Mucosa of rectum (tissue), 2 donors: Measurements from ENCODE around the gene PLEKHA5.

Experiments used
- H3K27ac ChIP-seq, 2 donors: one replicate each; pipeline ENCODE4 v1.7.0; 2013; ENCODE audit warnings: inconsistent platforms in 2 of 2, low read depth in 2 of 2, low read length in 2 of 2
- H3K27me3 ChIP-seq, 2 donors: one replicate each; pipeline ENCODE4 v1.7.0; 2013; ENCODE audit warnings: low read length in 2 of 2; ENCODE audit not compliant: control insufficient read depth in 2 of 2, insufficient read depth in 2 of 2
- H3K36me3 ChIP-seq, 2 donors: one replicate each; pipeline ENCODE4 v1.7.0; 2013; ENCODE audit warnings: low read length in 2 of 2; ENCODE audit not compliant: control insufficient read depth in 2 of 2, insufficient read depth in 2 of 2
- H3K4me1 ChIP-seq, 2 donors: one replicate each; pipeline ENCODE4 v1.7.0; 2013; ENCODE audit warnings: low read length in 2 of 2, mild to moderate bottlenecking in 1 of 2; ENCODE audit not compliant: control insufficient read depth in 2 of 2, insufficient read depth in 2 of 2
- H3K4me3 ChIP-seq, 2 donors: one replicate each; pipeline ENCODE4 v1.7.0; 2013; ENCODE audit warnings: low read length in 2 of 2
- H3K9ac ChIP-seq, 2 donors: one replicate each; pipeline ENCODE4 v1.7.0; 2013; ENCODE audit warnings: low read length in 2 of 2, low read depth in 1 of 2, mild to moderate bottlenecking in 1 of 2
- H3K9me3 ChIP-seq, 2 donors: one replicate each; pipeline ENCODE4 v1.7.0; 2013; ENCODE audit warnings: low read length in 2 of 2; ENCODE audit not compliant: control insufficient read depth in 2 of 2
- donor health status: healthy.
- donor health status: Normal muscosa, but diverticular disease.

Gene PLEKHA5

GRCh38 chr12:19238540-19238939 is 109.0 kb downstream of the PLEKHA5 start:
- H3K36me3 ChIP-seq, result no peaks in the 10 kb centered on the region
- H3K4me1 ChIP-seq, result no peaks in the 10 kb centered on the region
- no peak overlapping the region for H3K4me3 ChIP-seq
- H3K27me3 ChIP-seq, result no peaks in the 10 kb centered on the region
- no peak overlapping the region for H3K27ac ChIP-seq
- H3K9me3 ChIP-seq, result no peaks in the 10 kb centered on the region
- no peak overlapping the region for H3K9ac ChIP-seq

- no peak overlapping the region for H3K9ac ChIP-seq
- H3K9me3 ChIP-seq, result no peaks in the 10 kb centered on the region
- no peak overlapping the region for H3K4me3 ChIP-seq
- no peaks in the 10 kb centered on the region for H3K27me3 ChIP-seq
- H3K36me3 ChIP-seq, result no peaks in the 10 kb centered on the region
- peaks cover 0 to under 1% of the 10 kb centered on the region in 2 donors for H3K4me1 ChIP-seq
- H3K27ac ChIP-seq, result no peak overlapping the region
These were observed 109.6 kb downstream of the PLEKHA5 start for GRCh38 chr12:19239102-19239501.

- Histone ChIP-seq H3K4me1 (peaks cover 0 to 3% of the 10 kb centered on the region in 2 donors), H3K9me3 (no peaks in the 10 kb centered on the region), H3K4me3 (no peak overlapping the region), H3K9ac (no peak overlapping the region), H3K27ac (no peak overlapping the region), H3K27me3 (no peaks in the 10 kb centered on the region), H3K36me3 (no peaks in the 10 kb centered on the region)
These were observed 110.2 kb downstream of the PLEKHA5 start for GRCh38 chr12:19239616-19240234.

- H3K27me3 ChIP-seq, result no peaks in the 10 kb centered on the region
- no peak overlapping the region for H3K4me3 ChIP-seq
- H3K36me3 ChIP-seq, result no peaks in the 10 kb centered on the region
- H3K9ac ChIP-seq, result no peak overlapping the region
- peaks cover 0 to 3% of the 10 kb centered on the region in 2 donors for H3K4me1 ChIP-seq
- H3K27ac ChIP-seq, result no peak overlapping the region
- H3K9me3 ChIP-seq, result no peaks in the 10 kb centered on the region
These were observed 113.0 kb downstream of the PLEKHA5 start for GRCh38 chr12:19242581-19242980.

GRCh38 chr12:19243551-19243950 is 114.0 kb downstream of the PLEKHA5 start:
- H3K9me3 ChIP-seq, result no peaks in the 10 kb centered on the region
- H3K4me1 ChIP-seq, result peaks cover 0 to 3% of the 10 kb centered on the region in 2 donors
- no peaks in the 10 kb centered on the region for H3K27me3 ChIP-seq
- no peaks in the 10 kb centered on the region for H3K36me3 ChIP-seq
- no peak overlapping the region for H3K4me3 ChIP-seq
- no peak overlapping the region for H3K9ac ChIP-seq
- H3K27ac ChIP-seq, result no peak overlapping the region

- Histone ChIP-seq H3K27me3 (no peaks in the 10 kb centered on the region), H3K27ac (no peak overlapping the region), H3K4me1 (peaks cover 0 to 3% of the 10 kb centered on the region in 2 donors)
These were observed 114.8 kb downstream of the PLEKHA5 start for GRCh38 chr12:19244312-19244711.

GRCh38 chr12:19245106-19245505 is 115.6 kb downstream of the PLEKHA5 start:
- H3K9me3 ChIP-seq, result no peaks in the 10 kb centered on the region
- peaks cover 0 to 3% of the 10 kb centered on the region in 2 donors for H3K4me1 ChIP-seq
- H3K36me3 ChIP-seq, result no peaks in the 10 kb centered on the region
- H3K27ac ChIP-seq, result no peak overlapping the region
- H3K9ac ChIP-seq, result no peak overlapping the region
- no peak overlapping the region for H3K4me3 ChIP-seq
- H3K27me3 ChIP-seq, result no peaks in the 10 kb centered on the region

More at GRCh38 chr12:19244312-19244711, 114.8 kb downstream of the PLEKHA5 start:
- H3K4me3 ChIP-seq, result no peak overlapping the region
- H3K9me3 ChIP-seq, result no peaks in the 10 kb centered on the region
- no peak overlapping the region for H3K9ac ChIP-seq
- H3K36me3 ChIP-seq, result no peaks in the 10 kb centered on the region

- no peaks in the 10 kb centered on the region for H3K9me3 ChIP-seq
- H3K27ac ChIP-seq, result no peak overlapping the region
- H3K36me3 ChIP-seq, result no peaks in the 10 kb centered on the region
- H3K4me1 ChIP-seq, result peaks cover 0 to 3% of the 10 kb centered on the region in 2 donors
- no peak overlapping the region for H3K9ac ChIP-seq
- no peaks in the 10 kb centered on the region for H3K27me3 ChIP-seq
- no peak overlapping the region for H3K4me3 ChIP-seq
These were observed 116.1 kb downstream of the PLEKHA5 start for GRCh38 chr12:19245666-19246065.

GRCh38 chr12:19246933-19247332 is 117.4 kb downstream of the PLEKHA5 start:
- Histone ChIP-seq H3K27me3 (no peaks in the 10 kb centered on the region), H3K9ac (no peak overlapping the region), H3K4me3 (no peak overlapping the region), H3K4me1 (peaks cover 0 to 3% of the 10 kb centered on the region in 2 donors), H3K27ac (no peak overlapping the region), H3K9me3 (no peaks in the 10 kb centered on the region), H3K36me3 (no peaks in the 10 kb centered on the region)

GRCh38 chr12:19248929-19249602 is 119.5 kb downstream of the PLEKHA5 start:
- Histone ChIP-seq H3K4me1 (peaks cover 0 to 3% of the 10 kb centered on the region in 2 donors), H3K4me3 (no peak overlapping the region), H3K9me3 (no peaks in the 10 kb centered on the region), H3K9ac (no peak overlapping the region), H3K27me3 (no peaks in the 10 kb centered on the region), H3K27ac (no peak overlapping the region), H3K36me3 (no peaks in the 10 kb centered on the region)
